Ramos (cell line): ENCODE data around the gene AIPL1.

ENCODE experiments used
- in situ Hi-C: fragments of 300-500 bp; cut with MboI; formaldehyde crosslinking; loops from one replicate; pipeline ENCODE4 v1.14.3; 2022; ENCODE audit warnings: low sequenced_read_pairs; ENCODE audit not compliant: unreplicated experiment

The AIPL1 gene

DNA sequence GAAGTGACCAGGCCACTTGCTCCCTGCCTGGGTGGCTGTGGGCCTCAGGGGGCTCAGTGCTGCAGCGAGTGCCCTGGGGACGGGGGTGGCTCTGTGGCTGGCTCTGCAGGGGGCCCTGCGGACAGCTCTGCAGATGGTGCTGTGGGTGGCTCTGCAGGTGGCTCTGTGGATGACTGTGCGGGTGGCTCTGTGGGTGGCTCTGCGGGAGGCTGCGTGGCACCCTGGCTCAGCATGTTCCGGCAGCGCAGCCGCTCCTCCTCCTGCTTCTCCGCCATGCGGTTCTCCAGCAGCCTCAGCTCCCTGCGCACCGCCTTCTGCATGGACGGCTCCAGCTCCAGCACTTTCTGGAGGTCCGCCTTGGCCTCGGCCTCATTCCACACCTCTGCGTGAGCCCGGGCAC, 9.5 kb downstream of the AIPL1 start:
- in situ Hi-C loops: loop anchor here (10.0 kb wide), 1 partner anchor 841 kb away; the partner anchor contains the start of gene NLRP1

GRCh38 chr17:6423931-6424330, 11.0 kb downstream of the AIPL1 start:
- in situ Hi-C loops: loop anchor here (10.0 kb wide), 1 partner anchor 839 kb away; the partner anchor contains the start of gene NLRP1

DNA sequence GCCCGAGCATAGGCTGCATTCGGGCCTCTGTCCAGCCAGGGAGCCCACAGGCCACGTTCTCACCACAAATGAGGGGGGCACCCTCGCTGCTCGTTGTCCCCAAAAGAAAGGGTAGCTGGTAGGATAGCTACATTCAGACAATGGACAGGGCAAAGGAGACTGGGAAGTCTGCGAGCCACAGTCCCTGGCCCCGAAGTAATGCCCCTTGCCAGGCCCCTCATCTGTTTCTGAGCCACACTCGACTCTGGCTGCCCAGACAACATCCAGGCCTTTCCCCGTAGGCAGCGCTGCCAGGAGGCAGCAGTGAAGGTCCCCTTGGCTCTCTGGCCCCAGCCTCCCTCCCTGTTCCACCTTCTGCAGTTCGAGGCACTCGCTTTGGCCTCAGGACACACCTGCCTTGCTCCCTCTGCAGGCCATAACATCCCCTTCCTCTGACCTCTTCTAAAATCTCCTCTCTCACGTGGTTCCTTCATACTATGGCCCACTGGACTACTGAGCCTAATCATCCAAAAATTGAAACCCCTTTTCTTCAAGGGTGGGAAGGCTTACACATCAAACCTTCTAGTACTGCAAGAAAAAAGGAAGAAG, 12.2 kb downstream of the AIPL1 start:
- in situ Hi-C loops: loop anchor here (10.0 kb wide), 1 partner anchor 838 kb away; the partner anchor contains the start of gene NLRP1

GRCh38 chr17:6421700-6422604, 13.0 kb downstream of the AIPL1 start:
- in situ Hi-C loops: loop anchor here (10.0 kb wide), 1 partner anchor 837 kb away; the partner anchor contains the start of gene NLRP1

GRCh38 chr17:6420173-6420641, 14.7 kb downstream of the AIPL1 start:
- in situ Hi-C loops: loop anchor here (10.0 kb wide), 1 partner anchor 835 kb away; the partner anchor contains the start of gene NLRP1

GRCh38 chr17:6415616-6416015, 19.3 kb downstream of the AIPL1 start:
- in situ Hi-C loops: no loop called here

- in situ Hi-C loops: no loop called here
Measured at GRCh38 chr17:6413065-6413464, 21.9 kb downstream of the AIPL1 start.

DNA sequence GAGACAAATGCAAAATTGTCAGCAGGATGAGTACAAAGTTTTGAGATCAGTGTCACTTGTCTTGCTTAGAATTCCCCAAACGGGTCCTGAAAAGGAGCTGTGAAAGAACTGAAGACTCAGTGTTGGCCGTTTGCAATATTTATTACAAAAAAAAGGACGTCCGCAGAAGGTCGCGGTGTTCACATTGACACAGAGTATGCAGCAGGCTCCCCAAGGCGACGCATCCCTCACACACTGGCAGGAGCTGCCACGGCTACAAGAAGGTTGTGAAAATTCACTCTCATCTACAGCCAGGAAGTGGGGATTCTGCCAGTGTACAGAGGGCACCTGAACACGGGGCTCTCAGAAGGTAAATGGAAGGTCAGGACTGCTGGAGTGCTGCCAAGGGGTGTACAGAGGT, 26.2 kb downstream of the AIPL1 start:
- in situ Hi-C loops: no loop called here

- in situ Hi-C loops: no loop called here
Measured at GRCh38 chr17:6408276-6408675, 26.6 kb downstream of the AIPL1 start.

- in situ Hi-C loops: no loop called here
Measured at GRCh38 chr17:6402258-6402657, 32.7 kb downstream of the AIPL1 start.

GRCh38 chr17:6398955-6399354, 36.0 kb downstream of the AIPL1 start:
- in situ Hi-C loops: no loop called here

- in situ Hi-C loops: no loop called here
Measured at GRCh38 chr17:6394055-6394606, 40.8 kb downstream of the AIPL1 start.

- in situ Hi-C loops: no loop called here
Measured at GRCh38 chr17:6393351-6393952, 41.5 kb downstream of the AIPL1 start.

DNA sequence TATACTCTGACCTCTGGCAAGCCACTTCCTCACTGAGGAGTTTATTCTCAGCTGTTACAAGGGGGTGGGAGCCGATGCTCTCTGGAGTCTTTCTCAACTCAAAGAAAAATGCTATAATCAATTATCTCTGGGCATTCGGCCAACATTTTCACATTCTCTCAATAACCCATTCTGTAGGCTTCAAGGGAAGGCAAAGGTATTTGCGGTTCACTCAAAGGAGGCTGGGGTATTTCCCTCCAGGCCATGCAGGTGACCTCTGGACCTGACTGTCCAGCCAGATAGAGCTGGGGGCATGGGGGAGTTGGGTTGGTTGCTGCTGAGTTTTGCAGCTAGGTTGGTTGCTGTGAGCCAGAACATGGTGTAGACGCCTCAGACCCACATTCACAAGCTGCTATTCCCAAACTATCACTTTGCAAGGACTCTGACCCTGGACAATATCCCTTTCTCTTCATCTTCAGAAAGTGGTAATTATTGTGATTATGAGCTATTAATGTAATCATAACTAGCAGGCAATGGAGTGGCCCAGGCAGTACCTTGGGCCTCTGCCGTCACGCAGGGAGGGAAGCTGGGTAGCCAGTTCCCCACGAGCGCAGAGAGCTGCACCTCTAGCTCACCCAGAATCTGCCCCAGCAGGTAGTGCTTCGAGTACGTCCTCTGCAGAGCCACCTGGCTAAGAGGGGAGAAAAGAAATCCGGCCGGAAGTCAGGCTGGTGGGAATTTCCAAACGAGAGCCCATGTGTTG, 42.1 kb downstream of the AIPL1 start:
- in situ Hi-C loops: no loop called here

GRCh38 chr17:6388416-6388815, 46.5 kb downstream of the AIPL1 start:
- in situ Hi-C loops: no loop called here

- in situ Hi-C loops: no loop called here
Measured at GRCh38 chr17:6387858-6388257, 47.1 kb downstream of the AIPL1 start.

DNA sequence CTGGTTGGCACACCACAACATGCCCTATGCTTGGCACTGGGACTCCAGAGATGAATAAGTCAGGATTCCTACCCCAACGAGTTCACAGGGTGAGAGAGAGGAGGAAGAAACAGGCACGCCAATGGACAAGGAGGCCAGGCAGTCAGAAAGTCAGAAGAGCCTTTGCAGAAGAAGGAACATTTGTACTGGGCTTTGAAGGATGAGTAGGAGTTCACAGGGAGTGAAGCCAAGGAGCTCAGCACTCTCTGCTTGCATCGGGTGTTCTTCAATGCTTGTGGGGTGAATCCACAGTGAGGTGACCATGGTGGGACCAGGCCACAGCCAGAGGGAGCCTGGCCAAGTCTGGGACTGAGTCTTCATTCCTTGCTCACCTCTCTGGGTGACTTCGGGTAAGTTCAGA, 47.5 kb downstream of the AIPL1 start:
- in situ Hi-C loops: no loop called here

GRCh38 chr17:6386041-6386630, 48.8 kb downstream of the AIPL1 start:
- in situ Hi-C loops: no loop called here

DNA sequence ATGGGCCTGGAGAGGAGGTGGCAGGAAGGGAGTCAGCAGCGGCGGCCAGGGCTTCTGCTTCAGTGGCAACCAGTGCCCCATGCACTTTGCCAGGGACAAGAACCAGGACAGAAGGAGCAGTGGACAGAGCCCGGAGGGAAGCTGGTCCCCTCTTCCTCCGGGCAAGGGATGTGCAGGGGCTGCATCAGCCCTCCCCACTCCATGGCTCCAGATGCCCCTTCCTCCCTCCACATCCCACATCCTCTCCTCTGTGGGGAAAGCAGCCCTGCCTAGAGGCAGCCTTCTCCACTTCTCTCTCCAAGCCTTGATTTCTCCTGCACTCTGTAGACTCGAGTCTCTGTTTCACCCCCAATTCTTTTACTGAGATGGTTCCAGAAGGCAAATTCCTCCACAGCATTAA, 50.4 kb downstream of the AIPL1 start:
- in situ Hi-C loops: no loop called here
